Fibroblast of mammary gland (primary cell): ENCODE data around the gene DDX46.
"Not testable (repeated sequence)": the region's sequence is repeated elsewhere in the genome, so short reads cannot be mapped to it uniquely, and the experiment has no call there.

Experiments
- DNase-seq: peaks from one replicate; pipeline ENCODE4 v3.0.0-alpha.2; 2010; ENCODE audit warnings: low read depth
- H3K4me3 ChIP-seq: 2 replicates; pipeline ENCODE4 v1.5.1; 2011; ENCODE audit warnings: low read depth, mild to moderate bottlenecking, low read length, moderate library complexity; ENCODE audit not compliant: control insufficient read depth
- TF ChIP-seq, protein P1 (sequence below): conservative IDR thresholded peaks from 2 replicates; pipeline ENCODE4 v1.5.1; 2011; ENCODE audit warnings: low read depth, low read length, inconsistent platforms; ENCODE audit not compliant: control insufficient read depth, insufficient read depth

DDX46 gene

GRCh38 chr5:134758504-134759341 is at the start of gene DDX46:
Gene DDX46 (plus strand): TSS chr5:134758779. CDS start chr5:134758939, 160 bp downstream.
- TF ChIP-seq, protein P1, sequence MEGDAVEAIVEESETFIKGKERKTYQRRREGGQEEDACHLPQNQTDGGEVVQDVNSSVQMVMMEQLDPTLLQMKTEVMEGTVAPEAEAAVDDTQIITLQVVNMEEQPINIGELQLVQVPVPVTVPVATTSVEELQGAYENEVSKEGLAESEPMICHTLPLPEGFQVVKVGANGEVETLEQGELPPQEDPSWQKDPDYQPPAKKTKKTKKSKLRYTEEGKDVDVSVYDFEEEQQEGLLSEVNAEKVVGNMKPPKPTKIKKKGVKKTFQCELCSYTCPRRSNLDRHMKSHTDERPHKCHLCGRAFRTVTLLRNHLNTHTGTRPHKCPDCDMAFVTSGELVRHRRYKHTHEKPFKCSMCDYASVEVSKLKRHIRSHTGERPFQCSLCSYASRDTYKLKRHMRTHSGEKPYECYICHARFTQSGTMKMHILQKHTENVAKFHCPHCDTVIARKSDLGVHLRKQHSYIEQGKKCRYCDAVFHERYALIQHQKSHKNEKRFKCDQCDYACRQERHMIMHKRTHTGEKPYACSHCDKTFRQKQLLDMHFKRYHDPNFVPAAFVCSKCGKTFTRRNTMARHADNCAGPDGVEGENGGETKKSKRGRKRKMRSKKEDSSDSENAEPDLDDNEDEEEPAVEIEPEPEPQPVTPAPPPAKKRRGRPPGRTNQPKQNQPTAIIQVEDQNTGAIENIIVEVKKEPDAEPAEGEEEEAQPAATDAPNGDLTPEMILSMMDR: peak; percentile 49
- DNase-seq: peak; percentile 88
- peak within 1 kb of the TSS; percentile 92 for H3K4me3 ChIP-seq

DNA sequence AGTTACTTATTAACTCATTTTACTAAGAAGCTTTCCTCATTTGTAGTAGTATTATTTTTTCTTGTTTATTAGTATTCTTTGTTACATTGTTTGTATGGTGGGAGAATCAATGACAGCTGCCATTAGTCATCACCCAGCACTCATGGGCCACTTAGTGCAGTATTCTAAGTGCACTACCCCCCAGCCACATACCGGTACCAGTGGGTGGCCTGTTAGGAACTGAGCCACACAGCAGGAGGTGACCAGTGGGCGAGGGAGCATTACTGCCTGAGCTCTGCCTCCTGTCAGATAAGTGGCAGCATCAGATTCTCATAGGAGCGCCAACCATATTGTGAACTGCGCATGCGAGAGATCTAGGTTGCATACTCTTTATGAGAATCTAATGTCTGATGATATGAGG is 44.5 kb upstream of the DDX46 start:
- no peak overlapping the region for H3K4me3 ChIP-seq
- TF ChIP-seq, protein P1: no peak
- no peak for DNase-seq

DNA sequence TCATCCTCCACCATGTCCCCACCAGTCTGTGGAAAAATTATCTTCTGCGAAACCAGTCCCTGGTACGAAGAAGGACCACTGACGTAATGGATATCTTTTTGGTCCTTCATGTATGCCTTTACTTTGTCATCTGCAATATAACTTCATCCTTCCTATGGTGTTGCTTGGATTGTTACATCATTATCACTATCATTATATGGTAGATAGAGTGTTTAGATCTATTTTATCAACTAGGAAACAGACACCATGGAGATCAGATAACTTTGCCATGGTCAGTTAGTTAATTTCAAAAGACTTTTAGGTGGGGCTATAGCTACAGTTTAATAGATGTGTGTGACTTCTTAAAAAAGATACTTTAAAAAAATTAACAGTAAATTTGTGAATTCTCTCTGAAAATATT is 44.0 kb upstream of the DDX46 start:
- TF ChIP-seq, protein P1: no peak
- DNase-seq: no peak
- H3K4me3 ChIP-seq: no peak overlapping the region

GRCh38 chr5:134715466-134715865 is 43.1 kb upstream of the DDX46 start:
- H3K4me3 ChIP-seq, DNase-seq: not testable (repeated sequence)

DNA sequence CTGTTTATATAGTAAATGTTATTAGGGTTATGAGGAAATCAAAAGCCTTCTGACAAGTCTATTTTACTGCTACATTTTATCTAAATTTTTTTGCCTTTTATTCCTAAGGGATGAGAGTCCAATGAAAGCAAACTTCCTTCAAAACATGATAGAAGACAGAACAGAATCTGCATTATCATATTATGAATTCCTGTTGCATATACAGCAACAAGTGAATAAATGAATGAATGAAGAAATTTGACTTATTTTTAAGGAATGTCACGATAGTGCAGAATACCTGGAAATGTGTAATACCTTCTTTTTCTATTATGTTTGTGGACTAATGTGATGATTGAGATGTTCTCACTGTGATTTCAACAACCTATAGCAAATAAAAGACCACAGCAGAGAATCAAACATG is 33.7 kb upstream of the DDX46 start:
- TF ChIP-seq, protein P1: no peak
- DNase-seq: no peak
- no peak overlapping the region for H3K4me3 ChIP-seq

DNA sequence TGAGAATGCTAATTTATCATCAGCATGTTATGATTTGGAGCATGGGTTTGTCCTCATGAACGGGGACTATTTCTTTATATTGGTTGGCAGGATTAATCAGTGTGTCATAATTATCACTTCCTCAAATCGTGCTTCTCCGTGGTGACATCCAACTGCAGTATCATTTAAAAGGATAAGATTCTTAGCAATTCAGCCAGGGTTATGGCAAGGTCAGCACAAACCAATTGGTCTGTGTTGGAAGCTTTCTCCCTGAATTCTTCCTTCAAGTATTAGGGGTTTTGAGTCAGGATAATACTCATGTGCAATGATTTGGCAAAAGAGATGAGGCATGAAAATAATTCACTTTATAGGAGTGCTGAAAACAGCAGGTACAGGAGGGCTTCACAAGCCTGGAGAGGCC is 25.8 kb upstream of the DDX46 start:
- TF ChIP-seq, protein P1: no peak
- DNase-seq: no peak
- H3K4me3 ChIP-seq: no peak overlapping the region

GRCh38 chr5:134735243-134735642 is 23.3 kb upstream of the DDX46 start:
- DNase-seq: no peak
- TF ChIP-seq, protein P1: no peak

More at GRCh38 chr5:134735243-134735642, 23.3 kb upstream of the DDX46 start:
- no peak overlapping the region for H3K4me3 ChIP-seq
